HEK293T (cell line): ENCODE data around the gene RNU6-1.

ENCODE experiments used
- CTCF ChIA-PET: fragments of 350-600 bp; formaldehyde crosslinking; extraction: SDS; loops from one replicate; lab custom pipeline; 2021; ENCODE audit warnings: antibody characterized with exemption, inconsistent platforms; lab: Yijun Ruan, JAX
- POLR2A ChIA-PET: fragments of 350-600 bp; formaldehyde crosslinking; extraction: SDS; loops from one replicate; lab custom pipeline; 2020; ENCODE audit warnings: antibody characterized with exemption, inconsistent platforms; lab: Yijun Ruan, JAX
- DNase-seq: peaks from one replicate; pipeline ENCODE4 v3.0.0; 2012; ENCODE audit warnings: mixed read lengths; ENCODE audit errors: extremely low spot score
- ARNT ChIP-seq: fragments of 450-650 bp; IDR thresholded peaks from 2 replicates; pipeline ENCODE4 v1.6.1; 2017; ENCODE audit warnings: mild to moderate bottlenecking
- BHLHE40 ChIP-seq: fragments of 450-650 bp; IDR thresholded peaks from 2 replicates; pipeline ENCODE4 v1.6.1; 2016; ENCODE audit warnings: mild to moderate bottlenecking, moderate library complexity, borderline replicate concordance
- CTBP1 ChIP-seq: fragments of 450-650 bp; IDR thresholded peaks from 2 replicates; pipeline ENCODE4 v1.6.1; 2016; ENCODE audit warnings: borderline replicate concordance
- ELF4 ChIP-seq: fragments of 450-650 bp; IDR thresholded peaks from 2 replicates; pipeline ENCODE4 v1.6.1; 2017; ENCODE audit warnings: antibody characterized with exemption
- FOXA1 ChIP-seq: fragments of 450-650 bp; IDR thresholded peaks from 2 replicates; pipeline ENCODE4 v1.6.1; 2016; ENCODE audit warnings: mild to moderate bottlenecking
- FOXK2 ChIP-seq: fragments of 450-650 bp; IDR thresholded peaks from 2 replicates; pipeline ENCODE4 v1.6.1; 2016; ENCODE audit warnings: mild to moderate bottlenecking
- FOXM1 ChIP-seq: fragments of 450-650 bp; IDR thresholded peaks from 2 replicates; pipeline ENCODE4 v1.6.1; 2017; ENCODE audit warnings: mild to moderate bottlenecking, borderline replicate concordance
- HDGF ChIP-seq: fragments of 450-650 bp; IDR thresholded peaks from 2 replicates; pipeline ENCODE4 v1.6.1; 2017; ENCODE audit warnings: antibody characterized with exemption, borderline replicate concordance
- L3MBTL2 ChIP-seq: fragments of 450-650 bp; conservative IDR thresholded peaks from 2 replicates; pipeline ENCODE4 v1.6.1; 2016; ENCODE audit warnings: mild to moderate bottlenecking
- LEF1 ChIP-seq: fragments of 450-650 bp; IDR thresholded peaks from 2 replicates; pipeline ENCODE4 v1.6.1; 2017; ENCODE audit warnings: mild to moderate bottlenecking, borderline replicate concordance
- NFRKB ChIP-seq: fragments of 450-650 bp; IDR thresholded peaks from 2 replicates; pipeline ENCODE4 v1.6.1; 2016; ENCODE audit warnings: mild to moderate bottlenecking, moderate library complexity
- PKNOX1 ChIP-seq: fragments of 450-650 bp; IDR thresholded peaks from 2 replicates; pipeline ENCODE4 v1.6.1; 2016
- SP1 ChIP-seq: fragments of 450-650 bp; IDR thresholded peaks from 2 replicates; pipeline ENCODE4 v1.6.1; 2017
- SUZ12 ChIP-seq: fragments of 450-650 bp; IDR thresholded peaks from 2 replicates; pipeline ENCODE4 v1.6.1; 2016; ENCODE audit warnings: mild to moderate bottlenecking
- TARDBP ChIP-seq: fragments of 450-650 bp; IDR thresholded peaks from 2 replicates; pipeline ENCODE4 v1.6.1; 2016
- ZNF384 ChIP-seq: fragments of 450-650 bp; IDR thresholded peaks from 2 replicates; pipeline ENCODE4 v1.6.1; 2016

RNU6-1 gene

DNA sequence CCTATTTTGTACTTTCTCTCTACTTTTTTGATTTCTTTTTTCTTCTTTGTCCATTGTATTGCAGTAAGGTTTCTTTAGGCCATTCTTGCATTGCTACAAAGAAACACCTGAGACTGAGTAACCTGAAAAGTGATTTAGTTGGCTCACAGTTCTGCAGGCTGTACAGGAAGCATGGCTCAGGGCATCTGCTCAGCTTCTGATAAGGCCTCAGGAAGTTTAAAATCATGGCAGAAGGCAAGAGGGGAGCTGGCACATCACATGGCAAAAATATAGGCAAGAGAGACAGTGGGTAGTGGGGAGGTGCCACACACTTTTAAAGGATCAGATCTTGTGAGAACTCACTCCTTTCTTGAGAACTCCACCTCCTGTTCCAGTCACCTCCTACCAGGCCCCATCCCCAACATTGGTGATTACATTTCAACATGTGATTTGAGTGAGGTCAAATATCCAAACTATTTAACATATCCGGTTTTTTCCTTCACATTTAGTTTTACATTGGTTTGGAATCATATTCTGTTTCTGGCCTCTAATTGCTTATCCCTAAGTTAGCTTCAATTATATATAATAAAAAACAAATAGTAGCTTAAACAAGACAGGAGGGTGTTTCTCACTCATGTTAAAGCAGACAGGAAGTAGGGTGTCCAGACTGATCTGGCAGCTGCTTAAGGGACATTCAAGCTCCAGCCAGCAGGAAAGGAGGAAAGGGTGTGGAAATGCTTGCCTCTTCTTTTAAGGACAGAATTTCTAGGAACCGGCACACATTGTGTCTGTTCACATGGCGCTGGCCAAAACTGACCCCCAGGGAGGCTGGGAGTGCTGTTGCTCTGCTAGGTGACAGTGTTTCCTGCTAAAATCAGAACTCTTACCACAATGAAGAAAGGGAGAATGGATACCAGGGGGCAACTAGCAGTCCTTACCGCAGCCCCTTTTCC, 43.4 kb downstream of the RNU6-1 start:
- POLR2A ChIA-PET, result no interaction called here
- CTCF ChIA-PET, result no interaction called here

GRCh38 chr15:67794832-67795574, 44.8 kb downstream of the RNU6-1 start:
- TF ChIP-seq L3MBTL2, result no peak
- TF ChIP-seq FOXA1, result no peak
- no peak for TF ChIP-seq BHLHE40
- TF ChIP-seq ARNT, result no peak
- TF ChIP-seq FOXK2, result no peak
- no peak for TF ChIP-seq NFRKB
- ChIA-PET POLR2A (no interaction called here), CTCF (no interaction called here)
- DNase-seq, result no peak

More for the DNA sequence above, 43.4 kb downstream of the RNU6-1 start:
- TF ChIP-seq SUZ12, result no peak
- TF ChIP-seq HDGF, result no peak
- no peak for TF ChIP-seq SP1
- no peak for TF ChIP-seq FOXA1
- TF ChIP-seq BHLHE40, result no peak
- no peak for TF ChIP-seq PKNOX1
- TF ChIP-seq LEF1, result no peak
- no peak for TF ChIP-seq FOXK2
- TF ChIP-seq ELF4, result no peak
- TF ChIP-seq FOXM1, result no peak
- TF ChIP-seq ARNT, result no peak
- no peak for TF ChIP-seq ZNF384
- TF ChIP-seq L3MBTL2, result no peak
- no peak for TF ChIP-seq TARDBP
- no peak for TF ChIP-seq NFRKB
- no peak for TF ChIP-seq CTBP1
- DNase-seq, result no peak

GRCh38 chr15:67792250-67792942, 47.4 kb downstream of the RNU6-1 start:
- POLR2A ChIA-PET, result interaction anchor here (0.8 to 1.5 kb wide), 3 partner anchors 13 to 272 kb away, joined by 3 to 6 read pairs (median 4); partner anchors contain the start of gene MAP2K5
- CTCF ChIA-PET, result interaction anchor here (1.4 kb wide), 1 partner anchor 193 kb away, joined by 5 read pairs; no protein-coding TSS in a partner anchor
- DNase-seq, result peak; percentile 55
- TF ChIP-seq L3MBTL2 (no peak), FOXK2 (peak; percentile 58; the same call in 1 of the 2 replicates), ZNF384 (no peak), LEF1 (peak; percentile 88; the same call in 1 of the 2 replicates), PKNOX1 (peak; percentile 97), ARNT (peak; percentile 63; the same call in 1 of the 2 replicates), CTBP1 (peak; percentile 98)

DNA sequence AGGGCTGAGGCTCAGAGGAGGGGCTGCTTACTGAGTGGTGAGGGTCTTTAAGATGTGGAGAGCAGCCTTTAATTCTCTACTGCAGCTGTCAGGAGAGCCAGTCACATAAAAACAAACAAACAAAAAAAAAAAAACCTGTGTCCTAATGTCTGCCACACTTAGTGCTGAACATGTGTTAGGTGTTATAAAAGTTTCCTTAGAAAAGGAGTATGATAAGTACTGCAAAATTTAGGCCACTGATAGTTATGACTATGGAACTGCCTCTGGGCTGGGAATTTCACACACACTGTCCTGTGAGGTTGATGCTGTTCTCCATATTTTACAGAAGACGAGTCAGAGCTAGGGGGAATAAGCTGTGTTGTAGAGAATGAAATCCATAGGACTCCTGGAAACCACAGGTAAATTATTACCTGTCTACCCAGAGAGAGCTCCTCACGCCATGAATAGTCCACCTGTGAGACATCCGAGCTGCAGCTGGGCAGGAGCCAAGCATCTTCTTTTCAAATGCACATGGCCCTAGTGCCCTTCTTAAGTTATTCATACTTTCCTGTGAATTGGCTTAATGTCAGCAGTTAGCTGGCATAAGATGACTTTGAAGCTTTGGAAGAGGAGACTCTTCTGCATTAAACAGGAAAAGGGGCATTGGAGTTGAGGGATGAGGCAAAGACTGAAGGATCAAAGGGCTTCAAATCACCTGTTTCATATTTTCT, 49.1 kb downstream of the RNU6-1 start:
- no peak for DNase-seq
- ChIA-PET CTCF (interaction anchor here (1.1 kb wide), 1 partner anchor 8 kb away, joined by 3 read pairs; no protein-coding TSS in a partner anchor), POLR2A (interaction anchor here (0.9 to 2.0 kb wide), 2 partner anchors 11 to 34 kb away, joined by 3 to 11 read pairs; no protein-coding TSS in a partner anchor)
- TF ChIP-seq FOXM1, result no peak
- no peak for TF ChIP-seq LEF1
- TF ChIP-seq PKNOX1, result no peak
- no peak for TF ChIP-seq TARDBP
- no peak for TF ChIP-seq SUZ12
- TF ChIP-seq NFRKB, result no peak
- TF ChIP-seq FOXA1, result no peak
- TF ChIP-seq L3MBTL2, result no peak
- no peak for TF ChIP-seq ELF4
- no peak for TF ChIP-seq HDGF
- TF ChIP-seq CTBP1, result no peak
- TF ChIP-seq BHLHE40, result no peak
- TF ChIP-seq FOXK2, result no peak
- no peak for TF ChIP-seq ZNF384
- TF ChIP-seq SP1, result no peak
- TF ChIP-seq ARNT, result no peak
